Measurements from ENCODE around the gene PANK2.
"Not testable (repeated sequence)": the region's sequence is repeated elsewhere in the genome, so short reads cannot be mapped to it uniquely, and the experiment has no call there.

Gene PANK2

DNA sequence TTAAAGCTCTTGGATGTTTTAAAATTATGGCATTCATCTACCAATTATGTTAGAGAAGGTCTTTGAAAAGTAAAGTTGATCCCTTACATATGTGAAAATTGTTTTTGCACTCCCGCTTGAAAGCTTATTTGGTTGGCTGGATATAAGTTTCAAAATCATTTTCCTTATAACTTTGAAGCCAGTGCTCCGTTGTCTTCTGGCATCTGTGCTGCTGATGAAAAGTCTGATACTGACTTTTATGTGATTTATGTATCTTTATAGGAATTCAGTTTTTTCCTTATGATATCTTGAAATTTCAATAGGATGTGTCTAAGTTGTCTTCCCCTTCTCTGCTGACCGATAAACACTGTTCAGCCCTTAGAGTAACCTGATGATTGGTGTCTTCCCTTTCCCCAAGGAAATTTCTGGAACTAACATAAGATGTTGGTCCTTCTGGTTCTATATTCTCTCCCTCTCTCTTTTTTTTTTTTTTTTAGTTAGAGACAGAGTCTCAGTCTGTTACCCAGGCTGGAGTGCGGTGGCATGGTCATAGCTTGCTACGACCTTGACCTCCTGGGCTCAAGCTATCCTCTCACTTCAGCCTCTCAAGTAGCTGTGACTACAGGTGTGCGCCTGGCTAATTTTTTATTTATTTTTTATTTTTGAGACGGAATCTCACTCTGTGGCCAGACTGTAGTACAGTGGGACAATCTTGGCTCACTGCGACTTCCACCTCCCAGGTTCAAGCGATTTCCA lies 12.7 kb downstream of the PANK2 start:
- DNase-seq: no peak

DNA sequence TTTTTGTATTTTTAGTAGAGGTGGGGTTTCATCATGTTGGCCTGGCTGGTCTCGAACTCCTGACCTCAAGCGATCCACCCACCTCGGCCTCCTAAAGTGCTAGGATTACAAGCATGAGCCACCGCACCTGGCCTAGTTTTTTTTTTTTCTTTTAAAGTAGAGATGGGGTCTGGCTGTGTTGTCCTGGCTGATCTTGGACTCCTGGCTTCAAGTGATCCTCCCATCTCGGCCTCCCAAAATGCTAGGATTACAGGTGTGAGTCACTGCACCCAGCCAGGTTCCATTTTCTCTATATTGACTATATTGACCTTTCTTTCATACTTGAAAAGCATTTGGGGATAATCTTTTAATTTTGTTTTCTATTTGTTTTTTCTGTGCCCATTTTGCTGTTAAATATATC lies 13.3 kb downstream of the PANK2 start:
- DNase-seq: no peak

DNA sequence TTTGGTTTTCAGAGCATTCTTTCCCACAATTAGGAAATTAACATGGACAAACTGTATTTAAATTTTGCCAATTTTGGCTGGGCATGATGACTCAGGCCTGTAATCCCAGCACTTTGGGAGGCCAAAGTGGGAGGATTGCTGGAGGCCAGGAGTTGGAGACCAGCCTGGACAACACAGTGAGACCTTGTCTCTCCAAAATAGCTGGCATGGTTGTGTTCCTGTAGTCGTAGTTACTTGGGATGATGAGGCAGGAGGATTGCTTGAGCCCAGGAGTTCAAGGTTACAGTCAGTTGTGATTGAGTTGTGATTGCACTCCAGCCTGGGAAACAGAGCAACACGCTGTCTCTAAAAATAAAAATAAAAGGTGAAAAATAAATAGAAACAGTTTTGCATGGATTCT lies 15.0 kb downstream of the PANK2 start:
- no peak for DNase-seq

DNA sequence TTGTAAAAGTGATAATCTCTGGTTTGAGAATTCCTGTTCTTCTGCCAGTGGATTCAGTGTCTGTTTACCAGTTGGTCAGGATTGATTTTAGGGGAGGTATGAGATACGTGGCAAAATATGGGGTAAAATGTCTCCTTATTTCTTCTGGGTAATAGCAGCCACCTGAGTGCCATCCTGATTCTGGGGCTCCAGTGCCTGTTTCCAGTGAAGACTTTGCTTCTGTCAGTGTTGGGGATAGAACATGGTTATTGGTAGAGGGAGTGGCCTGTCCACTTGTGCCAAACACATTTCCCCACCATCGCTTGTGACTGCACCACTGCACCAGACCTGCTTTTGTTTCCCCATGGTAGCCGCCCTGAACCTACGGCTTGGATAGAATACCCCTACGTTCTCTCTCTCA lies 15.7 kb downstream of the PANK2 start:
- no peak for DNase-seq

DNA sequence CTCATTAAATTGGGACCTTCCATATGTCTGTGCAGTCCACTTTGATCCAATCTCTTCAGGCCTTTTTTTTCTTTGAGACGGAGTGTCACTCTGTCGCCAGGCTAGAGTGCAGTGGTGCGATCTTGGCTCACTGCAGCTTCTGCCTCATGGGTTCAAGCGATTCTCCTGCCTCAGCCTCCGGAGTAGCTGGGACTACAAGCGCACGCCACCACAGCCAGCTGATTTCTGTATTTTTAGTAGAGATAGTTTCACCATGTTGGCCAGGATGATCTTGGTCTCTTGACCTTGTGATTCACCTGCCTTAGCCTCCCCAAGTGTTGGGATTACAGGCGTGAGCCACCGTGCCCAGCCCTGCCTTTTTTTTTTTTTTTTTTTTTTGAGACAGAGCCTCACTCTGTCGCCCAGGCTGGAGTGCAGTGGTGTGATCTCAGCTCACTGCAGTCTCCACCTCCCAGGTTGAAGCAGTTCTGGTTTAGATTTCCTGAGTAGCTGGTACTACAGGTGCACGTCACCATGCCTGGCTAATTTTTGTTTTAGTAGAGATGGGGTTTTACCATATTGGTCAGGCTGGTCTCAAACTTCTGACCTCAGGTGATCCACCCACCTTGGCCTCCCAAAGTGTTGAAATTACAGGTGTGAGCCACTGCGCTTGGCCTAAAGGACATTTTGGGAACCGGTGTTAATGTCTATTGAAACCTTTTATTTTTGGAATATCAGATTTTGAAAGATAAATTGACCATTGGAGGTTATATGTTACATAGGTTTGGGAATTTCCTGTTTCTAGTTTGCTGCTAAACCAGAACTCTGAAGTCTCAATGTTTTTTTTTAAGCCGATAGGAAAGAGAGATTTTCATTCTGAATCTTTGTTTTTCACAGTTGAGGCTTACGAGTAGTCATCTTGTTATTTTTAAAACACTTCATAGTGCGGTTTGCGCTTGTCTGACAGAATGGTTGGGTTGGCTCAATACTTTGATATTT lies 17.8 kb downstream of the PANK2 start:
- DNase-seq: not testable (repeated sequence)

DNA sequence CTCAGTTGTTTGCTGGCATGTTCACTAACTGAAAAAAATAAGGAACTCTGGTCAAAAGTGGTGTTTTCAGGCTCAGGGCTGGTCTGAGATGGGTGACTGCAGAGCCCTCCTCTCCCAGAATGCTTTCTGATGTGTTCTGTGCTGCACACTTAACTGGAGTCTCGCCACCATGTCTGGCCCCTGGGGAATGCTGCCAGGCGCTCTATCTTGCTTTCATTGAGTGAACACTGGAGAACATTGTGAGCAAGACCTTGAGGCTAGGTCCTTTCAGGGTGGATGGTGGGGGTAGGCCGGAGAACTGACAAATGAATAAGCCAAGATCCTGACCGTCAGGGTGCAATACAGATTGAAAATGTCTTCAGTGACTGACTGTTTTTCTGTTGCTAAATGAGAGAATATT lies 19.5 kb downstream of the PANK2 start:
- no peak for DNase-seq

DNA sequence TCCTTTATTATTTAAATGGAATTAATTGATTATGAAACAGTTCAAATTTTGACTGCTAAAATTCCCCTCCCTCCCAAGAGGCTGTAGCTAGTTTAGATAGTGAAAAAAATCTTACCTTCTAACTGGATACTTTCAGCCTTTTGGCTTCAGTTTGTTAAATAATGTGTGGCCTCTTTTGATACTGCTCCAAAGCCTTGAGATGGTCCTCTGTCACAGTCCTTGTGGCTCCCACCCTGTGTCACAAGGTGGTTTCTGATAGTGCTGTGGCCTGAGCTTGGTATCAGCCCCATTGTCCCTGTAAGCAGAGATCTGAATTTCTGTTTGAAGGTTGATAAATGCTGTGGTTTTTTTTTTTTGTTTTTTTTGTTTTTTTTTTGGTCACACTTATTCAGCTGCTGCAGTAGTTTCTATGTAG lies 20.8 kb downstream of the PANK2 start:
- DNase-seq: no peak

DNA sequence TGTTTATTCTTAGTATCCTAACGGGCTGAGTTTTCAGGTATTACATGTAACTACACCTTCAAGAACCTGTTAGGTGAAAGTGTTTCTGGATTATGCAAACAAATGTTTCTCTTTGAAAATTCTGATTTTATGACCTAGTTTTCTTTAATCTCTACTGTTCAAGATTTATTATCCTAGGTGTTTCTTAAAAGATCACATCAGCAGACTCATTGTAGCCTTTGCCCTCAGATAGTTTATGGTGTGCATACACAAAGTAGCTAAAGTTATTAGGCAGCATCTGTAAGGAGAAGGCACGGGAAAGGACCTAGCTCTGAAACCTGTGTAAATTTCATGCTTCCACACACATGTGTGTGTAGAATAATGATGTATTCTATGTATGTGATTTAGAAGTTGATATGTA lies 21.7 kb downstream of the PANK2 start:
- DNase-seq: no peak

DNA sequence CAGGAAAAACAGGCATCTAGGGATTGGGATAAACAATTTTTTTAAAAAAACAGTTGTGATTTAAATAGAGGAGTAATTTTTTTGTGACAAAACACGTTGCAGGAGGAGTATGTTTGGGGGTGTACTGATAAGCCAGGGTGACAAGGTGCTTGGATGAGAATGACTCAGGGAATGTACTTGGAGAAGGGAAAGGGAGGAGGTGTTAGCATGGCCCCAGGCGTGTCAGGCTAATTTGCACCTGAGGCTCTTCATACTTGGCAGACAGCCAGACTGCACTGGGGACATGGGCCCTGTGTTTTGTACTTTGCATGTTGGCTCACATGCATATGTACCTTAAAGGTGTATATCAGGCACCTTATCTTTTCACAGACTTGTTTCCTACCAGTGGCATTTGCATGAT lies 22.8 kb downstream of the PANK2 start:
- no peak for DNase-seq

DNA sequence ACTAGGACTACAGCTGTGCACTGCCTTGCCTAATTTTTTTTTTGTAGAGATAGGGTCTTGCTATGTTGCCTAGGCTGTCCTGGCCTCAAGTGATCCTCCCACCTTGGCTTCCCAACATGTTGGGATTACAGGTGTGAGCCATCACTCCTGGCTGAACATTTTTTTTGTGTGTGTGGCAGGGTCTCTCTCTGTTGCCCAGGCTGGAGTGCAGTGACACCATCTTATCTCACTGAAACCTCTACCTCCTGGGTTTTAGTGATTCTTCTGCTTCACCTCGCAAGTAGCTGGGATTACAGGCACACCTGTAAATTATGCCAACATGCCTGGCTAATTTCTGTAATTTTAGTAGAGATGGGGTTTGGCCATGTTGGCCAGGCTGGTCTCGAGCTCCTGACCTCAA lies 25.3 kb downstream of the PANK2 start:
- no peak for DNase-seq

DNA sequence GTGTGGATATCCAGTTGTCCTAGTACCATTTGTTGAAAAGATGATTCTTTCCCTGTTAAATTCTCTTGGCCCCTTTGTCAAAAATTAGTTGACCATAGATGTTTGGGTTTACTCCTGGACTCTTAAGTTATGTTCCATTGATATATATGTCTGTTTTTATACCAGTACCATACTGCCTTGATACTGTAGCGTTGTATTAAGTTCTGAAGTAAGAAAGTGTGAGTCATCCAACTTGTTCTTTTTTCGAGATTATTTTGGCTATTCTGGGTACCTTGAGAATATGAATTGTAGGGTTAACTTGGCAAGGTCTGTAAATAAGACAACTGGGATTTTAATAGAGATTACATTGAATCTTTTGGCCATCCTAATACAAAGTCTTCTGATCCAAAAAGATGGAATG lies 26.5 kb downstream of the PANK2 start:
- no peak for DNase-seq

DNA sequence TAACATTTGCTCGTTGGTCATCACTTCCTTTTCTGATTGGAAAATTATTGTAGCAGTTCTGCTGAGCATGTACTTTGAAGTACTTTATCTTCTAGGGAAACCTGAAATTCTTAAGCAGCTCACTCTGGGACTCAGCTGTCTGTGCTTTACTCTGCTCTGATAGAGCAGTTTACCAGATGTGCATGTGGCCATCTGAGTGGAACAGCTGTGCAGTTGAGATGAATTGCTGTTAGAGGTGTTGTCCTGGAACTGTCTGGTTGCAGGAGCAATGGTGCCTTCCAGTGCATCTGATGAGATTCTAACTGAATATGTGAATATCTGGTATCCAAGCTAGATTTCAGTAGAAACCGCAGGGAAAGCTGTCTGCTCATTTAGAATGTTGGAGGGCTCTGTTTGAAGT lies 27.2 kb downstream of the PANK2 start:
- no peak for DNase-seq

DNA sequence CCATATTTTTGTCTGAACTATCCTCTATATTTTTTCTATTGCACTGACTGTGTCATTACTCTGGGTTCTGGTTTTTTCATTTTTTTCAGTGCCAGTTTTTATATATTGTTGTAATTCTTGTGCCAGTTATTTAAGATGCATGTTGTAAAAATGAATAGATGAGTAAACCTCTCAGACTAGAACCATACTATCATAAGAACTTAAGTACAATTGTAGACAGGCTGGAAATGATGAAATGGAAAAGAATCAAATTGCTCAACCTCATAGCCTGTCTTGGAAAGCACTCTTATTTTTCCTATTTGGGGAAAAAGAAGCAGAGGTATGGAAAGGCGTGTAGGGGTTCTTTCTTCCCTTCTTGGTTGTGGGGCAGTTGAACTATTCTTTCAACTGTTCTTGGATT lies 30.2 kb downstream of the PANK2 start:
- DNase-seq: no peak

DNA sequence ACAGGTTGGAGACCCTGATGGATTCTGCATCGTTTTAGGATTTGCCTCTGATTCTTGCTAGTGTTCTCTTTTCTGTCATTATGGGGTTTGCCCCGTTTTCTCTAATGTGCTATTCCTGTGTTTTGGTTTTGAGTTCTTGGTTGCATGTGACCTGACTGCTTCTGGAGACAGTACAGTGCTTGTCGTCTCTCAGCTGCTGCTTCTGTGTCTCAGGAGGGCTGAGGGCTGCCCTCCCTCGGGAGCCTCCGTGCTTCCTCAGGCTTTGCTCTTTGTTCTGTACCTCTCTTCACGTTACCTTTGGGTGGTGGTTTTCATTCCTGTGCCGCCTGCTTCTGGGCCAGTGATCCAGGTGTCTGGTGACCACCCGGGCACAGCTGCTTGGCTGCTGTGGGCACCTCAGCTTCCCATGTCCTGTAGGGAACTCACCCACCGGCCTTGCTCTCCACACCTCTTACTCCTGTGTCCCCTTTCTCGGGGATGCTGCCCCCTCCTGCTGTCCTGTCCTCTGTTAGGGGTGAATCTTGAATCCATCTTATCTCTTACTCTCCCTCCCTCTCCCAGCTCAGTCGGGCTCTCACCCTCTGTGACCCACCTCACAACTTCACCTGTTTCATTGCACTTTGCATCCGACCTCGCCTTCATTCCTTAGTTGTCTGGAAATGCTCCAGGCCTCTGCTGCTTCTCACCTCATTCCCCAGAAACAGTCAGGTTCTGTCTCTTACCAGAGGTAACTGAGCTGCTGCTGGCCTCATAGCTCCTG lies 33.2 kb downstream of the PANK2 start:
- no peak for DNase-seq

DNA sequence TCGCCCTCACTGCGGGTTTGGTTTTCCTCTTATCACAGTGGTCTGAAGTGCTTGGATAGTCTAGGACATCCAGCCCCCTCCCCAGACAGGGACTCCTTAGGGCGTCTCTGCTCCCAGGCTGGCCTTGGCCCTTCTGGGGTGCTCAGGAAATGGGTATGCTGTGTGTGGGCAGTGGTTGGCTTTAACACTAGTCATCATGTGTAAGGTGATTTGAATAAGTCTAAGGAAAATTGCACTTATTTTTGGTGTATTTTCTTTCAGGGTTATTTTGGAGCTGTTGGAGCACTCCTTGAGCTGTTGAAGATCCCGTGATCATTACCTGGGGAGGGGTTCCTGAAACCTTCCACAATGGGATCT lies 33.8 kb downstream of the PANK2 start:
- DNase-seq: no peak

DNA sequence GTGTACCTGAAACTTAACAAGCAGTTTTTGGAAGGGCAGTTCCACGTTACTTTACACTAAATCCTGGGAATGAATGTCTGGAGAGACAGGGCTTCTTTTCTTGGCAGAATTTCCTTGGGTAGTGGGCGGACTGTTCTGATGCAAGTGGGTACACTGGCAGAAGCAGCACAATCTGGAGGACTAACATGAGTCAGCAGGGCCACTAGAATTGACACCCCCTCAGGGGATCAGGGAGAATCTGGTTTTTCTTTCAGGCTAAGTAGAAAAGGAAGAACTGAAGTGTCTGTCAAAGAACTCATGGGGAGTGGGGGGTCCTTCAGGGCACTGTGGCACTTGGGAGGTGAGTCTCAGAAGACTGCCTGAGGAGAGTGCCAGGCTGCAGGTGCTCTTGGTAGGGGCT lies 34.6 kb downstream of the PANK2 start:
- no peak for DNase-seq

DNA sequence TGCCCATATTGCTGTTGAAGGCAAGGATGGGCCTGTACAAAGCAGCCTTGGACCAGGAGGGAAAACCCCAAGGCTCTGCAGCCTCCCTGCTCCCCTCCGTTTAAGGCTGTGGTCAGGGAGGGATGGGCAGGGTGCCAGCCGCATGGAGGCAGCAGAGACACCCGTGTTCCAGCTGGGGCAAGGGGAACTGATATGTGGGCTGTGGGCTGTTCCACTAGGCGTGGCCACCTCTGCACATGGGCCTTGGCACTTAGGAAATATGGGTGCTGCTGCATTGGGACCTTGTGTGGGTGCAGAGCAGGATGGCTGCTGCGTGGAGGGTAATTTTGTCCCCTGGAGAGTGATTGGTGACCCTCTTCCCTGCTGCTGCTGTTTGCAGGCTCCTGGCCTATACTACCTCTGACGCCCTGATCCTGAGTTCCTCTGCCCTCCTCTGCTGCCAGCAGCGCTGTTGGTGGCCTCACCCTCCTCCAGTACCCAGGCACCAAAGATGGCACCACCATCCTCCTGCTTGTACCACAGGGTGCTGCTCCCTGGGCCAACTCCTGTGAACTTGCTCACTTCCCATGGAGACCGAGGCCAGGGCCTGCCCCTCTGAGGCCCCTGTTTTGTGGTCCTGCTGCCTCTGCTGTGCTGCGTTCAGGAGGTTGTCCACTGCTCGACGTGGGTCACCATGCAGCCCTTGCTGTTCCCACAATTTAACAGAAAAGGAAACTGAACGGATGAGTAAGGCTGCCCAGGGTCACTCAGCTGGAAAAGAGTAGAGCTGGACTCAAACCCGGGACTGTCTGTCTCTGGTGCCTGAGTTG lies 35.3 kb downstream of the PANK2 start:
- no peak for DNase-seq

DNA sequence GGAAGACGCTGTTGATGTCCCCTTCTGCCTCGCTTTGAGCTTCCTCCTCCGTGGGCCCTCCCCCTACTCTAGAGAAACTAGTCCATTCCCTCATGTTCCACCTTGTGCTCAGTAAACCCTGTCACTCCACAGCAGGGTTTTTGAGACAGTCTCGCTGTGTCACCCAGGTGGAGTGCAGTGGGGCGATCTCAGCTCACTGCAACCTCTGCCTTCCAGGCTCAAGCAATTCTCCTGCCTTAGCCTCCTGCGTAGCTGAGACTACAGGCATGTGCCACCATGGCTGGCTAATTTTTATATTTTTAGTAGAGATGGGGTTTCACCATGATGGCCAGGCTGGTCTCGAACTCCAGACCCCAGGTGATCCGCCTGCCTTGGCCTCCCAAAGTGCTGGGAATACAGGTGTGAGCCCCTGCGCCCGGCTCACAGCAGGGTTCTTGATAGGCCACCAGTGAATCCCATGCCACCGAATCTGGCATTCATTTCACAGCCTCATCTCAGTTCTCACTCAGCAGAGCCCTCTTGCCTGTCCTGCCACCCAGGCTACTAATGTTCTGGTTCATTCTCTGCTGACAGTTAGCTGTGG lies 36.0 kb downstream of the PANK2 start:
- DNase-seq: no peak

DNA sequence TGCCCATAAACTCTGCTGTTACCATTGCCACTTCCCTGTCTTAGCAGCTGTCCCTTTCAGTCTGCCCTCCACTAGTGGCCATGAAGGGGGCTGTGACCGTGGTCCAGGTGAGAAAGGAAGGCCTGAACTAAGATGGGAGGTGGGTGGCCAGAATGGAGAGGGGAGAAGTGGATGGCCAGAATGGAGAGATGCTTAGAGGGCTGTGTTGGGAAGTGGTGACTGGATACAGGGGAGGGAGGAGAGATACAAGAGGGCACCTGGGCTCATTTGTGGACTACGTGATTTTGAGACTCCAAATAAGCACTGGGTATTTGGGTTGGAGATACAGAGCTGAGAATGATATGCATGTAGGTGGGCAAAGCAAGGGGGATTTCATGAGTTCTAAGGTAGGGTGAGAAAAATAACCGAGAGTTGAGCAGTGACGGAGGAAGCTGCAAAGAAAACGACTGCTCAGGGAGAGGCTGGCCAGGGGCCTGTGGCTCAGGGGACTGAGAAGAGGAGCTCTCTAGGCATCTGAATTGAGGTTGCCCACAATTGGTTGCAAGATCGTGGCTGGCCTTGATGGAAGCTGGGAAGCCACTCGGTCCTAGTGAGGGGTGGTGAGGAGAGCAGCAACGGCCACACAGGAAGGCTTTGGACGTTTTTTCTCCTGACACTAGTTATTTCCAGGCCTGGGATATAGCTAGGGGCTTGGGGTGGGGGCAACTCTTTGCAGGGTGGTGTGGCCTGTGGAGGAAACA lies 36.9 kb downstream of the PANK2 start:
- no peak for DNase-seq

DNA sequence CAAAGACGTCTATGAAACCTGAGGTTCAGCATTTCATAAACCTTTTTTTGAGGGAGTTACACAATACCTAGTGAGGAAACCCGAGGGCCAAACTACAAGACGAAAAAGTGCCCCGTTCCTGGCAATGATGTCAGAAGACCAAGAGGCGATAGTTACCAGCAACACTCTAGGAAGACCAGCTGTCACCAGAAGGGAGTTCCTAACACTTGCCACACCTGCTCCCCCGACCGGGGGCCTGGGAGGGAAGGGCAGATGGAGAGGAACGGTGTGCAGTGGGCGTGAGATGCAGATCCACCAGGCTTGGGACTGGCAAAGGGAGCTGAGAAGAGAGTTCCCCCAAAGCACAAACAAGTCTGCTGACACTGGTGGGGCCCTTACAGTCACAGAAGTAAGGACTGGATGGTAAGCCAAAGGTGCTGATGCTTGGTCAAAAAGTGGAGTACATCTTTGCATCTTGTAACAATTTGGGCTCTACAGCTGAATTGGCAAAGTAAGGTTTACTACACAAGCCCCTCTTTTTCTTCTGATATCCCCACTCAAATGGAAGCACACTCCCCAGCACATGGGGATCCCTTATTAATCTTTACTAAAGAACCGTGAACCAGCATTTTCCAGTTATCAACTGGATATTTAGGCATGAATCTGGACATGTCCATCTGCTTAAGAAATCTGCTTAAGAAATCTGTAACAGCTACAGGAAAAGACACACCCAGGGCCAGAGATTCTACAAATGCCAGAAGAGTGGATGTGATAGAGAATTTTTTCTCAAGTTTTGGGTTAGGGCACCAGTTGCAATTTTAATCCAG lies 38.5 kb downstream of the PANK2 start:
- peak; percentile 80 for DNase-seq

DNA sequence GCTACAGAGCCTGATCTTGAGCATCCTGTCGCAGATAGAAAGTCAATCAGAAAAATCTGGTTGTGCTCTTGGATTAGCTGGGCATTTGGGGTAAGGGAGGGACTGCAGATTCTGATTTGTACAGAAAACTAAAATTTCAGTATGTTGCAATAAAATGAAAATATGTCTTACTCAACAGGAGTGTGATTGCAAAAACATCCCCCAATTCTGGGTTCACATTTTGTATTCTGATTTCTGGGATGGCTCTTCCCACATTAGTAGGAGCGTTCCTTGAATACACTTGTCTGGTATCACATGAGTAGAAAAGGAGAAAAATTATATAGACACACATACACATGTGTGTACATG lies 40.5 kb downstream of the PANK2 start:
- DNase-seq: no peak

All from DMS 273 treated with DMSO at 0.1 percent for 48 hours (cell line).